HCT116 (cell line): ENCODE results near the gene KLHL2. TPM values are rescaled to one million over a fixed set of nuclear protein-coding genes. Genes with fewer than 3 reads are reported as not detected.

Source experiments
- ATAC-seq: fragments of 200-7000 bp; cut with Tn5 transposase; 2 replicates; pipeline ENCODE4 v1.9.1; 2020; ENCODE audit warnings: mild to moderate bottlenecking, moderate library complexity
- BruUV-seq: library from RNA; stranded (reverse); fragments of 400-500 nt; replicated peaks from 2 replicates; lab custom pipeline; 2021; lab: Mats Ljungman, UMichigan
- CTCF ChIA-PET: fragments of 300-600 bp; sonication (Branson Sonifier 250); formaldehyde crosslinking; loops from one replicate; lab custom pipeline; 2021; ENCODE audit warnings: antibody characterized with exemption; lab: Charles Lee
- POLR2A ChIA-PET: fragments of 300-600, 350-600 bp; sonication (Branson Sonifier 250); formaldehyde crosslinking; loops from one replicate; lab custom pipeline; 2021; ENCODE audit warnings: antibody characterized with exemption; lab: Charles Lee
- RAD21 ChIA-PET, 2 experiments: fragments of 300-600 bp; sonication (Branson Sonifier 250); formaldehyde crosslinking; loops; one replicate each; lab custom pipeline; 2023; ENCODE audit warnings: low total read pairs in 2 of 2; ENCODE audit not compliant: uncharacterized antibody in 2 of 2, unreplicated experiment in 2 of 2, low non-redundant PET in 1 of 2; lab: Charles Lee
- DNase-seq: peaks from one replicate; pipeline ENCODE4 v3.0.0-alpha.2; 2010; ENCODE audit warnings: low read depth, low spot score
- H2AFZ ChIP-seq: fragments of 200-600 bp; shearing (Covaris generic), sonication (generic); 2 replicates; pipeline ENCODE4 v1.6.1; 2017; ENCODE audit warnings: low read depth, mixed run types, mixed read lengths, antibody characterized with exemption, low read length; ENCODE audit not compliant: poor library complexity, severe bottlenecking
- H3K27ac ChIP-seq: 2 replicates; pipeline ENCODE4 v1.5.1; 2012; ENCODE audit warnings: low read depth, low read length
- H3K27me3 ChIP-seq: fragments of 200-600 bp; sonication (generic); 2 replicates; pipeline ENCODE4 v1.6.1; 2016; ENCODE audit warnings: mixed run types, low read length, mixed read lengths; ENCODE audit not compliant: insufficient read depth
- H3K36me3 ChIP-seq, 2 experiments: fragments of 200-500 bp in 1 of 2; fragments of 200-600 bp in 1 of 2; sonication (Bioruptor generic) in 1 of 2; sonication (generic) in 1 of 2; 2 replicates each; pipeline versions ENCODE4 v1.5.1 to v1.6.1; 2014 to 2016; ENCODE audit warnings: low read length in 2 of 2, inconsistent platforms in 1 of 2, mixed read lengths in 1 of 2, mixed run types in 1 of 2; ENCODE audit not compliant: insufficient read depth in 2 of 2, control insufficient read depth in 1 of 2
- H3K4me1 ChIP-seq, 2 experiments: fragments of 200-600 bp in 1 of 2; sonication (generic) in 1 of 2; 2 replicates each; pipeline versions ENCODE4 v1.5.1 to v1.6.1; 2012 to 2017; ENCODE audit warnings: low read length in 2 of 2, inconsistent platforms in 1 of 2, mild to moderate bottlenecking in 1 of 2, mixed read lengths in 1 of 2, mixed run types in 1 of 2, moderate library complexity in 1 of 2; ENCODE audit not compliant: insufficient read depth in 2 of 2, control insufficient read depth in 1 of 2
- H3K4me2 ChIP-seq: fragments of 200-600 bp; sonication (generic); 2 replicates; pipeline ENCODE4 v1.6.1; 2017; ENCODE audit warnings: mixed run types, low read length, mixed read lengths
- H3K4me3 ChIP-seq, 2 experiments: fragments of 200-600 bp in 1 of 2; sonication (generic) in 1 of 2; replicated peaks in 1 of 2; 2 replicates each; pipeline ENCODE4 v1.5.1; 2011 to 2016; ENCODE audit warnings: low read length in 2 of 2, control low read depth in 1 of 2, low read depth in 1 of 2, mild to moderate bottlenecking in 1 of 2, mixed read lengths in 1 of 2, mixed run types in 1 of 2
- H3K79me2 ChIP-seq: fragments of 200-600 bp; sonication (generic); 2 replicates; pipeline ENCODE4 v1.6.1; 2017; ENCODE audit warnings: mild to moderate bottlenecking, mixed run types, low read length, moderate library complexity, mixed read lengths; ENCODE audit not compliant: insufficient read depth
- H3K9ac ChIP-seq: fragments of 200-600 bp; sonication (generic); 2 replicates; pipeline ENCODE4 v1.6.1; 2016; ENCODE audit warnings: low read length, mixed read lengths
- H3K9me2 ChIP-seq: fragments of 200-600 bp; sonication (generic), shearing (Covaris generic); 2 replicates; pipeline ENCODE4 v1.6.1; 2017; ENCODE audit warnings: mixed run types, mild to moderate bottlenecking, moderate library complexity; ENCODE audit not compliant: insufficient read depth
- H3K9me3 ChIP-seq, 2 experiments: fragments of 200-500 bp in 1 of 2; fragments of 200-600 bp in 1 of 2; sonication (Bioruptor generic) in 1 of 2; sonication (generic) in 1 of 2; 2 replicates each; pipeline ENCODE4 v1.6.1; 2014 to 2017; ENCODE audit warnings: low read length in 2 of 2, mixed read lengths in 2 of 2, inconsistent platforms in 1 of 2, low read depth in 1 of 2, mild to moderate bottlenecking in 1 of 2, mixed run types in 1 of 2, moderate library complexity in 1 of 2; ENCODE audit not compliant: control insufficient read depth in 1 of 2, insufficient read depth in 1 of 2
- H4K20me1 ChIP-seq: fragments of 200-600 bp; sonication (generic), shearing (Covaris generic); 2 replicates; pipeline ENCODE4 v1.6.1; 2017; ENCODE audit warnings: mixed run types, mild to moderate bottlenecking, moderate library complexity; ENCODE audit not compliant: insufficient read depth
- ATF3 ChIP-seq: IDR thresholded peaks from 2 replicates; pipeline ENCODE4 v1.6.1; 2012
- CBX3 ChIP-seq: IDR thresholded peaks from 2 replicates; pipeline ENCODE4 v1.6.1; 2012; ENCODE audit warnings: low read depth
- CTCF ChIP-seq, 3 experiments: fragments of 200-600 bp in 1 of 3; sonication (generic) in 1 of 3; IDR thresholded peaks in 2 of 3; conservative IDR thresholded peaks in 1 of 3; 2 replicates each; pipeline ENCODE4 v1.5.1; 2012 to 2017; ENCODE audit warnings: low read depth in 2 of 3, low read length in 2 of 3, antibody characterized with exemption in 1 of 3, borderline replicate concordance in 1 of 3, control low read depth in 1 of 3, mild to moderate bottlenecking in 1 of 3, mixed read lengths in 1 of 3, mixed run types in 1 of 3, moderate library complexity in 1 of 3; ENCODE audit not compliant: insufficient read depth in 1 of 3
- EGR1 ChIP-seq: IDR thresholded peaks from 2 replicates; pipeline ENCODE4 v1.6.1; 2012; ENCODE audit warnings: low read depth
- ELF1 ChIP-seq: IDR thresholded peaks from 2 replicates; pipeline ENCODE4 v1.6.1; 2012; ENCODE audit warnings: low read depth, borderline replicate concordance
- EZH2 ChIP-seq: fragments of 200-600 bp; sonication (generic); IDR thresholded peaks from 2 replicates; pipeline ENCODE4 v1.6.1; 2017; ENCODE audit warnings: antibody characterized with exemption, mixed run types
- POLR2AphosphoS5 ChIP-seq: IDR thresholded peaks from 2 replicates; pipeline ENCODE4 v1.6.1; 2011; ENCODE audit warnings: mild to moderate bottlenecking, low read depth, low read length, moderate library complexity
- SIN3A ChIP-seq: IDR thresholded peaks from 2 replicates; pipeline ENCODE4 v1.6.1; 2012; ENCODE audit warnings: low read depth
- SP1 ChIP-seq: IDR thresholded peaks from 2 replicates; pipeline ENCODE4 v1.6.1; 2012; ENCODE audit warnings: low read depth
- SRF ChIP-seq: IDR thresholded peaks from 2 replicates; pipeline ENCODE4 v1.6.1; 2012; ENCODE audit warnings: low read depth
- TCF7L2 ChIP-seq: IDR thresholded peaks from 2 replicates; pipeline ENCODE4 v1.7.0; 2011; ENCODE audit warnings: borderline replicate concordance, inconsistent platforms; ENCODE audit not compliant: insufficient read depth, insufficient read length; ENCODE audit errors: extremely low read depth
- ZFX ChIP-seq: fragments of 450-650 bp; IDR thresholded peaks from 2 replicates; pipeline ENCODE4 v1.6.1; 2017
- intact Hi-C: fragments of 100-400 bp; cut with micrococcal nuclease; formaldehyde crosslinking; loops from 2 replicates; pipeline ENCODE4 v1.10.0; 2022
- total RNA-seq: library from RNA; stranded (reverse); gene quantifications from one replicate; pipeline ENCODE4 v1.2.1, GENCODE V29; 2021; ENCODE audit not compliant: unreplicated experiment
- TF ChIP-seq, protein P1 (sequence below): IDR thresholded peaks from 2 replicates; pipeline ENCODE4 v1.6.1; 2012

The KLHL2 gene
- total RNA-seq, 1 experiment from 2014 or later: 24.6 TPM

DNA sequence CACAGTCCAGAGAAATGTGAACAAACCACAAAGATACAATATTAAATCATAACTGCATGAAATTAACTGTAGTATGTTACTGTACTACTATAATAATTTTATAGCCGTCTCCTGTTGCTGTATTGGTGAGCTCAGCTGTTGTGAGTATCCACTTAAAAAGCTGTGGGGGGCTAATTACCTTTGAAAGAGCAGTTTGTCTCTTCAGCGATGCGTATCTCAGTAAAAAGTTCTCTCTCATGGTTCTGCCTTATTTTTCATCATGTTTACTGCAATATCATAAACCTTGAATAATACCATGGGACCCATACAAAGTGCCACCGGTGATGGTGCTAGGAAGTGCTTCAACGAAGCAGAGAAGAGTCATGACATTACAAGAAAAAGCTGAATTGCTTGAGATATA, 111.7 kb downstream of the KLHL2 start:
- H3K79me2 ChIP-seq: no peaks in the 10 kb centered on the region
- H3K9me3 ChIP-seq: no peaks in the 10 kb centered on the region
- no peaks in the 10 kb centered on the region for H4K20me1 ChIP-seq
- RAD21 ChIA-PET: no interaction called here
- no peak for TF ChIP-seq CTCF (IDR thresholded peaks at IDR 0.05 in 2 of 3, conservative IDR thresholded peaks at IDR 0.05 in 1 of 3; ENCODE audit: borderline replicate concordance in 1 of 3, insufficient read depth in 1 of 3, low read depth in 2 of 3, low read length in 2 of 3)
- TF ChIP-seq ZFX: no peak
- no peak for TF ChIP-seq TCF7L2
- TF ChIP-seq EGR1: no peak
- no peak for TF ChIP-seq CBX3
- TF ChIP-seq SRF: no peak
- no peak for TF ChIP-seq ATF3
- no peak for TF ChIP-seq POLR2AphosphoS5
- no peak for TF ChIP-seq EZH2
- TF ChIP-seq, protein P1, sequence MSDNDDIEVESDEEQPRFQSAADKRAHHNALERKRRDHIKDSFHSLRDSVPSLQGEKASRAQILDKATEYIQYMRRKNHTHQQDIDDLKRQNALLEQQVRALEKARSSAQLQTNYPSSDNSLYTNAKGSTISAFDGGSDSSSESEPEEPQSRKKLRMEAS: no peak
- no peak for TF ChIP-seq SIN3A
- TF ChIP-seq SP1: no peak
- TF ChIP-seq ELF1: no peak
- H3K9ac ChIP-seq: no peak overlapping the region
- no TSS peak for BruUV-seq
- intact Hi-C loops: no loop called here
- no peak overlapping the region for H3K4me3 ChIP-seq
- CTCF ChIA-PET: no interaction called here
- no peak for ATAC-seq
- DNase-seq: no peak
- H3K27ac ChIP-seq: no peak overlapping the region
- H2AFZ ChIP-seq: no peak overlapping the region
- POLR2A ChIA-PET: no interaction called here
- H3K9me2 ChIP-seq: no peaks in the 10 kb centered on the region
- no peaks in the 10 kb centered on the region for H3K27me3 ChIP-seq
- no peaks in the 10 kb centered on the region for H3K4me1 ChIP-seq
- H3K36me3 ChIP-seq: no peaks in the 10 kb centered on the region
- no peak overlapping the region for H3K4me2 ChIP-seq
